Peyer's patch (tissue), 4 donors: ENCODE results near the gene IQCB1. TPM values are rescaled to one million over a fixed set of nuclear protein-coding genes. Genes with fewer than 3 reads are reported as not detected.

Source experiments
- DNase-seq, 3 donors: peaks; one replicate each; pipeline ENCODE4 v3.0.0-alpha.2; 2017 to 2019
- H3K27ac ChIP-seq, 4 donors: fragments of 200-600 bp; sonication (generic); one replicate each; pipeline ENCODE4 v1.5.1; 2016 to 2019
- H3K27me3 ChIP-seq, 2 donors: fragments of 200-600 bp; sonication (generic); one replicate each; pipeline ENCODE4 v1.5.1; 2019
- H3K36me3 ChIP-seq, 3 donors: fragments of 200-600 bp; sonication (generic); one replicate each; pipeline ENCODE4 v1.5.1; 2016 to 2019
- H3K4me1 ChIP-seq, 4 donors: fragments of 200-600 bp; sonication (generic); one replicate each; pipeline ENCODE4 v1.5.1; 2016 to 2019
- H3K4me3 ChIP-seq, 4 donors: fragments of 200-600 bp; sonication (generic); 1 replicate in 3 of 4; 2 replicates in 1 of 4; pipeline ENCODE4 v1.5.1; 2016 to 2019; ENCODE audit warnings: mild to moderate bottlenecking in 1 of 4
- H3K9me3 ChIP-seq, 4 donors: fragments of 200-600 bp; sonication (generic); one replicate each; pipeline ENCODE4 v1.5.1; 2016 to 2019; ENCODE audit warnings: mild to moderate bottlenecking in 1 of 4
- CTCF ChIP-seq, 6 experiments: fragments of 450-650 bp in 4 of 6; fragments of 200-600 bp in 2 of 6; sonication (generic) in 1 of 6; IDR thresholded peaks; one replicate each; pipeline ENCODE4 v1.5.1; 2017 to 2019; ENCODE audit warnings: antibody characterized with exemption in 6 of 6, mild to moderate bottlenecking in 3 of 6, moderate library complexity in 1 of 6
- POLR2A ChIP-seq, 2 donors: fragments of 450-650 bp; IDR thresholded peaks; one replicate each; pipeline ENCODE4 v1.5.1; 2017; ENCODE audit warnings: antibody characterized with exemption in 2 of 2, mild to moderate bottlenecking in 2 of 2, moderate library complexity in 2 of 2
- total RNA-seq, 4 donors: library from RNA; depleted of rRNA; stranded (reverse); fragments of >200 nt; gene quantifications; one replicate each; pipeline ENCODE4 v1.1.0, GENCODE V29; 2016

The IQCB1 gene
- total RNA-seq, 4 donors from 2014 or later: 22.8 to 50.3 (median 29.6) TPM

GRCh38 chr3:121809249-121809648 lies 25.6 kb downstream of the IQCB1 start:
- no peak overlapping the region for H3K27ac ChIP-seq

DNA sequence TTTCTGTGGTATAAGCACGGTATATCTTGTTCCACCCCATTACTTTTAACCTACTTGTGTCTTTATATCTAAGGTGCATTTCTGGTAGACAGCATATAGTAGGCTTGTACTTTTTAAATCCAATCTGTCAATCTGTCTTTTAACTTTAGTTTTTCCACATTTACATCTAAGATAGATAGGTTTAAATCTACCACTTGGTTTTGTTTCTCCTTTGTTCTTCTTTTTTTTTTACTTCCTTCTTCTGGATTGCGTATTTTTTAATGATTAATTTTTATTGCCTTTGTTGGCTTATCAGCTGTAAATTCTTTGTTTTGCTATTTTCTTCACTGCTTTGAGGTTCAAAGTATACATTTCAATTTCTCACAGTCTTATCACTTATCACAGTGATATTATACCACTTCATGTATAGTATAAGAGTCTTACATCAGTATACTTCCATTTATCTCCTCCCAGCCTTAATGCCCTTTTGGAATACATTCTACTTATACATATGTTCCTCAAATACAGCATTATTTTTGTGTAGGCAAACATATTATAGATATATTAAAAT lies 31.0 kb downstream of the IQCB1 start:
- H3K4me1 ChIP-seq: peaks cover 0 to 4% (median 0%) of the 10 kb centered on the region in 4 donors
- peak overlapping the region in 2 of 4 donors; percentile 34 to 65 for H3K27ac ChIP-seq
- H3K4me3 ChIP-seq: no peak overlapping the region
- H3K27me3 ChIP-seq: no peaks in the 10 kb centered on the region
- TF ChIP-seq CTCF (IDR thresholded peaks at IDR 0.05) (no peak), POLR2A (IDR thresholded peaks at IDR 0.05) (no peak)
- peaks cover 0 to 10% (median 0%) of the 10 kb centered on the region in 3 donors for H3K36me3 ChIP-seq
- H3K9me3 ChIP-seq: no peaks in the 10 kb centered on the region
- no peak for DNase-seq

More at GRCh38 chr3:121809249-121809648, 25.6 kb downstream of the IQCB1 start:
- no peak for TF ChIP-seq CTCF (IDR thresholded peaks at IDR 0.05)
- no peak for TF ChIP-seq POLR2A (IDR thresholded peaks at IDR 0.05)
- Histone ChIP-seq H3K9me3 (no peaks in the 10 kb centered on the region), H3K36me3 (peaks cover 0 to 26% (median 0%) of the 10 kb centered on the region in 3 donors), H3K4me1 (peaks cover 0 to 4% (median 0%) of the 10 kb centered on the region in 4 donors), H3K4me3 (no peak overlapping the region), H3K27me3 (no peaks in the 10 kb centered on the region)
- no peak for DNase-seq

DNA sequence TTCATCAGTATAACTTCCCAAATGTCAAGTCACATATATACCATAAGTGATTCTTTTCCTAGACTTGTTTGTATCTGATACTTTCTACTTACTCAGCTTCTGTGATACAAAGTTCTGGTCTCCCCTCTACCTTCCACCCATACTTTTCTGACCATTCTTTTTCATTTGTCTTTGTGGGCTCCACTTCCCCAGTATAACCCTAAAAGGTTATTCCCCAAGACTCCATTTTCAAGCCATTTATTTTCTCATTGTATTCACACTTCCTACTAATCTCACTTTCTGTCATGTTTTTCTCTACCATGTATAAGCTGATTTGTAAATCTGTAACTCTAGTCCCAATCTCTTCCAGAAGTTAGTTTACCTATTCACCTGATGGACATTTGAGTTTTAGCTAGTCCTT lies 34.0 kb downstream of the IQCB1 start:
- no peaks in the 10 kb centered on the region for H3K9me3 ChIP-seq
- no peak overlapping the region for H3K4me3 ChIP-seq
- DNase-seq: no peak
- H3K27me3 ChIP-seq: no peaks in the 10 kb centered on the region
- TF ChIP-seq POLR2A (IDR thresholded peaks at IDR 0.05) (no peak), CTCF (IDR thresholded peaks at IDR 0.05) (no peak)
- peaks cover 0 to 4% (median 0%) of the 10 kb centered on the region in 4 donors for H3K4me1 ChIP-seq
- H3K36me3 ChIP-seq: peaks cover 0 to 11% (median 0%) of the 10 kb centered on the region in 3 donors
- no peak overlapping the region for H3K27ac ChIP-seq

DNA sequence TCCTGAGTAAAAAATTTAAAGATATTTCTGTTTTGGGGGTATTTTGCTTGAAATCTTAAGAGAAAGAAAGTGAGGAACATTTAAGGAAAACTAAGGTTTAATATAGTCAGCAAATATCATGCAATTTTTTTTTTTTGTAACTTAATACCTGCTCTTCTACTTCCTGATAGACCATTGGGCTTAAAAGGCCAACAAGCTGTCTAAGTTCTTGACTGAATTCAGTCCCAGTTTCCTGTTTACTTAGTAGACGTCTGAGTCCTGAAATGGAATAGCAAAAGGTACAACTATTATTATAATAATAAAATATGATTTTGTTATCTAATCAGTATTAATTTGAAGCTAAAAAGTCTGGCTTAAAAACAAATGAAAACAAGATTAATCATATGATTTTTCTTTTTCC lies 37.9 kb downstream of the IQCB1 start:
- no peaks in the 10 kb centered on the region for H3K4me1 ChIP-seq
- no peak for DNase-seq
- no peak overlapping the region for H3K4me3 ChIP-seq
- H3K36me3 ChIP-seq: peaks cover 0 to 16% (median 0%) of the 10 kb centered on the region in 3 donors
- no peak overlapping the region for H3K27ac ChIP-seq
- TF ChIP-seq POLR2A (IDR thresholded peaks at IDR 0.05) (no peak), CTCF (IDR thresholded peaks at IDR 0.05) (no peak)
- H3K9me3 ChIP-seq: no peaks in the 10 kb centered on the region
- no peaks in the 10 kb centered on the region for H3K27me3 ChIP-seq

DNA sequence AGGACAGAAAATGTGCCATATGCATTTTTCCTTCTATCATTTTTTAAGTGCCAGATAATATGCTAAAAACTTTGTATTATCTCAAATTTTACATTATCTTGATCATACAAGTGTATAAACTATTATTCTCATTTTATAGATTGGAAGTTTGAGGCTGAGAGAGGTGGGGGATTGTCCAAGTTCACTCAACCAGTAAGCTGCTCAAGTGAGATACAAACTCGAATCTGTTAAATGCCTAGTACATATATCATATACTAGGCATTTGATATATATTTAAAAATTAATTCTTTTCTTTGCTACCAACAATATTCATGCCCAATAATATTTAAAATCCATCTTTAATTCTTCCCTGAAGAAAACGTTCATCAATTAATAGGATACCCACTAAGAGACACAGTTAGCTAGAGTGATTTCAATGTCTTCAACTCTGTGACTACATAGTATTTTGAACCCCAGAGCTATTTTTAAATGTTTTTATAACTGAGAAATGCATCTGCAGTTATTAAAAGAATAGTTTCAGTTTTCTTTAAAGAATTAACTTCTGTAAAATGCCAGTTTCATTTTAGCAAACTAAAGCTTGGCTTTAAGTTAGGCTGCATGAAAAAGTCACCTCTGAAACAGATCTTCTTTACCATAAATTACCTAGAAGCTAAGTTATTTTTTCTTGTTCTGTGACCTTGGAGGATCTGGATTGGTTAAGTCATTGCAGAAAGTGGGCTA lies 40.4 kb downstream of the IQCB1 start:
- no peak for DNase-seq
- H3K27me3 ChIP-seq: no peaks in the 10 kb centered on the region
- no peaks in the 10 kb centered on the region for H3K9me3 ChIP-seq
- peaks cover 0 to 21% (median 0%) of the 10 kb centered on the region in 3 donors for H3K36me3 ChIP-seq
- no peaks in the 10 kb centered on the region for H3K4me1 ChIP-seq
- TF ChIP-seq POLR2A (IDR thresholded peaks at IDR 0.05) (no peak), CTCF (IDR thresholded peaks at IDR 0.05) (no peak)
- no peak overlapping the region for H3K4me3 ChIP-seq
- no peak overlapping the region for H3K27ac ChIP-seq
